Psoas muscle (tissue), 8 donors: ENCODE data around the gene STRIP2. TPM values are rescaled to one million over a fixed set of nuclear protein-coding genes. Genes with fewer than 3 reads are reported as not detected.

Source experiments
- ATAC-seq, 4 donors: fragments of 200-7000 bp; cut with Tn5 transposase; one replicate each; pipeline ENCODE4 v1.9.1; 2020; ENCODE audit warnings: moderate library complexity in 3 of 4, mild to moderate bottlenecking in 2 of 4
- DNase-seq, 2 donors: peaks; one replicate each; pipeline ENCODE4 v3.0.0-alpha.2; 2020
- H3K27ac ChIP-seq: fragments of 200-600 bp; one replicate; pipeline ENCODE4 v1.8.0; 2022
- H3K27me3 ChIP-seq, 3 donors: fragments of 200-600 bp in 1 of 3; one replicate each; pipeline versions ENCODE4 v1.6.1 to v1.8.0; 2013 to 2022; ENCODE audit warnings: low read length in 2 of 3, mild to moderate bottlenecking in 2 of 3, moderate library complexity in 1 of 3; ENCODE audit not compliant: insufficient read depth in 3 of 3
- H3K36me3 ChIP-seq, 2 donors: fragments of 200-600 bp in 1 of 2; one replicate each; pipeline versions ENCODE4 v1.6.1 to v1.8.0; 2013 to 2022; ENCODE audit warnings: low read depth in 1 of 2, mild to moderate bottlenecking in 1 of 2, moderate library complexity in 1 of 2; ENCODE audit not compliant: insufficient read depth in 1 of 2
- H3K4me1 ChIP-seq: fragments of 200-600 bp; one replicate; pipeline ENCODE4 v1.8.0; 2022
- H3K4me3 ChIP-seq: fragments of 200-600 bp; one replicate; pipeline ENCODE4 v1.8.0; 2022; ENCODE audit warnings: mild to moderate bottlenecking
- H3K9me3 ChIP-seq: fragments of 200-600 bp; one replicate; pipeline ENCODE4 v1.8.0; 2022
- CTCF ChIP-seq: fragments of 200-600 bp; IDR thresholded peaks from one replicate; pipeline ENCODE4 v1.8.0; 2022; ENCODE audit warnings: antibody characterized with exemption
- WGBS, 3 donors: extraction: QIAGEN DNeasy Blood & Tissue Kit; methylation state at CpG; one replicate each; pipeline versions ENCODE4 v1.1.6 to v1.1.7; 2013; 5-methylcytosine and 5-hydroxymethylcytosine counted together
- intact Hi-C, 2 donors: fragments of 100-400 bp; cut with DNase I; formaldehyde crosslinking; loops; one replicate each; pipeline versions ENCODE4 v1.11.0 to v1.14.2; 2022
- polyA plus RNA-seq, 3 donors: library from polyadenylated mRNA; stranded (reverse); fragments of 200-250 nt; gene quantifications; one replicate each; pipeline ENCODE4 v1.2.3, GENCODE V29; 2013
- total RNA-seq, 4 donors: library from RNA; stranded (reverse); fragmentation: NEBNext Ultra II Directional in 2 of 4; extraction: Animal tissue kit (Norgen Biotek cat#: 25700) in 2 of 4; gene quantifications; one replicate each; pipeline versions ENCODE4 v1.2.1 to v1.2.4, GENCODE V29; 2021 to 2023
- donor health status: healthy with polysubstance abuse.
- donor health status: DM: no; HTN: no; CAD: no; lungs with moderate emphysema.
- donor health status: Bipolar disorder and iron deficiency.
- donor health status: healthy.
- donor health status: DM: yes; HTN: yes; CAD: no.
- donor health status: DM: no; HTN: no; CAD: no.
- donor health status: DM: no; HTN: no; CAD: no.
- donor health status: DM: yes; HTN: yes; CAD: no.

Gene STRIP2
- total and polyA plus RNA-seq, 7 donors, result 14.5 to 94.4 (median 46.6) TPM

- Histone ChIP-seq H3K36me3 (peaks cover 20 to 100% of the 10 kb centered on the region in 2 donors), H3K27me3 (no peaks in the 10 kb centered on the region), H3K27ac (no peak overlapping the region), H3K4me1 (no peaks in the 10 kb centered on the region), H3K4me3 (no peak overlapping the region), H3K9me3 (no peaks in the 10 kb centered on the region)
- WGBS, 3 donors, result 85 to 95% (median 89%) methylated on average over 3 of the region's 3 CpGs
- ATAC-seq (no peak), DNase-seq (no peak)
- TF ChIP-seq CTCF, result no peak
- intact Hi-C loops, result no loop called here
Measured at GRCh38 chr7:129457101-129457500, 22.9 kb downstream of the STRIP2 start.

- no peaks in the 10 kb centered on the region for H3K9me3 ChIP-seq
- H3K4me1 ChIP-seq, result no peaks in the 10 kb centered on the region
- H3K36me3 ChIP-seq, result peaks cover 20 to 100% of the 10 kb centered on the region in 2 donors
- WGBS, 3 donors, result 94 to 98% (median 98%) methylated on average over 5 of the region's 5 CpGs
- H3K4me3 ChIP-seq, result no peak overlapping the region
- no peak for TF ChIP-seq CTCF
- H3K27ac ChIP-seq, result no peak overlapping the region
- intact Hi-C loops, result no loop called here
- ATAC-seq (no peak), DNase-seq (no peak)
- H3K27me3 ChIP-seq, result no peaks in the 10 kb centered on the region
Measured at GRCh38 chr7:129458171-129458570, 23.9 kb downstream of the STRIP2 start.

GRCh38 chr7:129461809-129462208, 27.6 kb downstream of the STRIP2 start:
- no peaks in the 10 kb centered on the region for H3K27me3 ChIP-seq
- no peak for DNase-seq
- WGBS, 3 donors, result 98 to 100% (median 98%) methylated on average over 2 of the region's 2 CpGs
- no peak overlapping the region for H3K4me3 ChIP-seq
- ATAC-seq, result no peak
- H3K36me3 ChIP-seq, result peaks cover 21 to 92% of the 10 kb centered on the region in 2 donors
- intact Hi-C loops, result loop anchor here in 1 of 2 donors (10.0 kb wide), 1 partner anchor 247 kb away; no protein-coding TSS in a partner anchor
- H3K4me1 ChIP-seq, result peaks cover 11% of the 10 kb centered on the region
- H3K9me3 ChIP-seq, result no peaks in the 10 kb centered on the region
- no peak overlapping the region for H3K27ac ChIP-seq
- TF ChIP-seq CTCF, result no peak

GRCh38 chr7:129462420-129462819, 28.2 kb downstream of the STRIP2 start:
- H3K27me3 ChIP-seq, result no peaks in the 10 kb centered on the region
- H3K4me3 ChIP-seq, result no peak overlapping the region
- H3K27ac ChIP-seq, result no peak overlapping the region
- DNase-seq (no peak), ATAC-seq (no peak)
- peaks cover 17% of the 10 kb centered on the region for H3K4me1 ChIP-seq
- intact Hi-C loops, result loop anchor here in 1 of 2 donors (10.0 kb wide), 1 partner anchor 248 kb away; no protein-coding TSS in a partner anchor
- TF ChIP-seq CTCF, result no peak
- H3K36me3 ChIP-seq, result peaks cover 19 to 92% of the 10 kb centered on the region in 2 donors
- WGBS, 3 donors, result 67 to 85% (median 84%) methylated on average over 1 of the region's 1 CpG
- H3K9me3 ChIP-seq, result no peaks in the 10 kb centered on the region

GRCh38 chr7:129464194-129464593, 30.0 kb downstream of the STRIP2 start:
- Histone ChIP-seq H3K27ac (no peak overlapping the region), H3K27me3 (no peaks in the 10 kb centered on the region), H3K4me1 (peaks cover 23% of the 10 kb centered on the region), H3K36me3 (peaks cover 9 to 90% of the 10 kb centered on the region in 2 donors), H3K9me3 (no peaks in the 10 kb centered on the region), H3K4me3 (no peak overlapping the region)
- intact Hi-C loops, result loop anchor here in 1 of 2 donors (10.0 kb wide), 1 partner anchor 249 kb away; no protein-coding TSS in a partner anchor
- DNase-seq (no peak), ATAC-seq (no peak)
- TF ChIP-seq CTCF, result no peak
- 38 to 52% (median 40%) methylated on average over 4 of the region's 4 CpGs for WGBS, 3 donors
